Skeletal muscle cell (primary cell): ENCODE results near the gene C11orf91.
"Not testable (repeated sequence)": the region's sequence is repeated elsewhere in the genome, so short reads cannot be mapped to it uniquely, and the experiment has no call there.

Experiments used
- DNase-seq: peaks from one replicate; pipeline ENCODE4 v3.0.0-alpha.2; 2010; ENCODE audit warnings: low read depth
- H3K4me3 ChIP-seq: 2 replicates; pipeline ENCODE4 v1.5.1; 2011; ENCODE audit warnings: low read depth, mild to moderate bottlenecking, control low read depth, low read length, moderate library complexity

C11orf91 gene

GRCh38 chr11:33723238-33723881, 22.7 kb upstream of the C11orf91 start:
- peak; percentile 94 for DNase-seq
- H3K4me3 ChIP-seq, result no peak overlapping the region

DNA sequence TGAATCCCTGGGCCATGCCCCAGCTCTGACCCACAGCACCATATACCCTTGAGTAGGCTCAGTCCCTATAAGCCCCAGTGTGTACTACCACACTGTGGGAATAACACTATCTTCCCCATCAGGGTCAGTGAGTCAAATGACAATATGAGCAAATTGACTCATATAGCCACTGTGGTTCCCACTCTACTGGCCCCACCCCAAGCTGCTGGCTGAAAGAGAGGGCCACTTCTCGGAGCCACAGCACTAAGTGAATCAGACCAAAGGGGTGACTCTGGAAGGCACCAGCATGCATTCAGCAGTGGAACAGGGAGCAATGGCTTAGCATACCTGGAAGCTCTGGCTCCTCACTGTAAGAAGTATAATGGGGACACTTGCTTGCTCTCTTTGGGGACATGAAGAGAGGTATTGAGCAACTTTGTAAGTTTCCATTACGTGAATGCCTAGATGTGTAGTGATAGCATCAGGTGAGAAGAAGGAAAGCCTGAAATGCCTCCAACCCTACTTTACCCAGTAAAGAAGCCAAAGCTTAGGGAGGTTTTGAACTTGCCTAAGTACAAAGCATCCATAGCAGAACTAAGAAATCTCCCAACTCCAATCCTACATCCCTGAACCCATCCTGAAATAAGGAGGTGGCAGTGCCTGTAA, 22.1 kb upstream of the C11orf91 start:
- no peak for DNase-seq
- H3K4me3 ChIP-seq, result no peak overlapping the region

DNA sequence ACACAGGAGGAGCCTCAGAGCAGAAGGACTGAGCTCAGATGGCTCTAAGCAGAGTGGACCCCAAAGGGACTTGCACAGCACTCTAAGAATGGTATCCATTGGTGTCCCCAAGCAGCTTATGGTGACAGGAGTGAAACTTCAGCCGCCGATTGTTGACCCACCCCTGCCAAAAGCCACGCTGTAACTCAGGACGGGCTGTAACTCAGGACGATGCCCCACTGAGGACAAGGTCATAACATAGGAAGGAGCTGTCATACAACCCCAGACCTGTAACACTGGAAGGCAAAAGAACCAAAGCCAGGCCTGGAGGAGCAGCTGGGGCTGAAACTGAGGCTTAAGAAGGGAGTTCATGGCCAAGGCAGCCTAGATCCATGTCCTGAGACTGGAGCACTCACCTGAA, 21.4 kb upstream of the C11orf91 start:
- DNase-seq, result no peak
- H3K4me3 ChIP-seq, result no peak overlapping the region

DNA sequence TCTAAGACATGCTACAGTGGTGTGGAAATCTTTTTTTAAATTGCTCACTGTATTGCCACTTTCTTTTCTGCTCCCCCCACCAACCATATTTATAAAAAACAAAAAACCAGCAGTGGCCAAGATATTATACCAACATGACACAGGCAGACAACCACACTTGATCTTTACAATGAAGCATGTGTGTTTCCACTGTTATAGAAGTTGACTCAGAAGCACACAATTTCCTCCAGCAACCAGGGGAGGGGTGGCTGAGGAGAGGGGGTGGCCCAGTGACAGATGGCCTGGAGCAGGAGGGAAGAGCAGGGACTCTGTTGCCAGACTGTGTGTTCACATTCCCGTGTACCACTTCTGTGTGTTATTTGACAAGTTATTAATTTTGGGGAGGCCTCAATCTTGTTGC, 20.8 kb upstream of the C11orf91 start:
- DNase-seq, result no peak
- no peak overlapping the region for H3K4me3 ChIP-seq

GRCh38 chr11:33719587-33719986, 19.0 kb upstream of the C11orf91 start:
- H3K4me3 ChIP-seq, result no peak overlapping the region
- no peak for DNase-seq

DNA sequence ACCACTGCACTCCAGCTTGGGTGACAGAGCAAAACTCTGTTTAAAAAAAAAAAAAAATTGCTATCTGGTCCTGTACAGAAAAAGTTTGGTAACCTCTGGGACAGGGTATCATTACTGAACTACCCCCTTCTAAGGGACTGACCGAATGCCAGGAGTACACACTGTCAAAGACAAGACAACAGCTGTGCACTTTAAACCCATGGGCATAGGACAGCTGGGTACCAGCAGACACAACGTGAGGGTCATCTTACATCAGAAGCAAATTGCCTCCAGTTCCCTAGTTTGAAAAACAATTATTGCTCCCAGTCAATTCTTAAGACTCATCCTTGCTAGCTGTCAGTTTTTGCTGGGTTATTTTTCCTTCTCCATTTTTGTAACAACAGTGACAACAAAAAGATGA, 17.8 kb upstream of the C11orf91 start:
- no peak for DNase-seq
- H3K4me3 ChIP-seq, result no peak overlapping the region

GRCh38 chr11:33716243-33716642, 15.6 kb upstream of the C11orf91 start:
- H3K4me3 ChIP-seq, result no peak overlapping the region
- no peak for DNase-seq

GRCh38 chr11:33713856-33714398, 13.3 kb upstream of the C11orf91 start:
- no peak for DNase-seq
- no peak overlapping the region for H3K4me3 ChIP-seq

DNA sequence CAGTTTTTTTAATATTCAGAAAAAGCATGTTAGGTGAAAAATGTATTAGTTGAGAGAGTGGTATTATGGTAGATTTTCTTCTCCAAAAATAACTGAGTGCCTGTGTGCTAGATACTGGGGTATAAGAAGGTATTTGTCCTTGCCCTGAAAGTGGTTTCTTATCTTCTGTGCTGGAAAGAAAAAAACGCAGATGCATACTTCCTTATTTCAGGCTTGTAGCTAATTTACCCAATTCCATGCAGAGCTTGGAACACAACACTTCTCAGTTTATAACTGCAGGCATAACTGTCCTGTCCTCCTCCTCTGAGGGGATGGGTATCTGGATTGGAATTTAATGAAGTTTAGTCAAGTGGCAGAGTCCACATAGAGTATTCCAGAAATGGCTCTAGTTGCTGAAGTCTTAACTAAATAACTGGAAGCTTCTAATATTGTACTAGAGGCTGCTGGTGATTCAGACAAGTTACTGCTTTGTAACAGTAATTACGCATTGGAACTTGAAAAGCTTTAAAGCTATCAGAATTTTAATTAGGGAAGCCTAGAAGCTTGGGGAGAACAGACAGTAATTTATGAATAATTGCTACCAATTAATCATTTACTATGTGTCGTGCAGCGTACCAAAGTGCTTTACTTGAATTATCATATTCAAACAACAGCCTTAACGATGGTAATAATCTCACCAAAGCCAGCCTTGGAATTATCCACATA, 12.7 kb upstream of the C11orf91 start:
- no peak overlapping the region for H3K4me3 ChIP-seq
- no peak for DNase-seq

DNA sequence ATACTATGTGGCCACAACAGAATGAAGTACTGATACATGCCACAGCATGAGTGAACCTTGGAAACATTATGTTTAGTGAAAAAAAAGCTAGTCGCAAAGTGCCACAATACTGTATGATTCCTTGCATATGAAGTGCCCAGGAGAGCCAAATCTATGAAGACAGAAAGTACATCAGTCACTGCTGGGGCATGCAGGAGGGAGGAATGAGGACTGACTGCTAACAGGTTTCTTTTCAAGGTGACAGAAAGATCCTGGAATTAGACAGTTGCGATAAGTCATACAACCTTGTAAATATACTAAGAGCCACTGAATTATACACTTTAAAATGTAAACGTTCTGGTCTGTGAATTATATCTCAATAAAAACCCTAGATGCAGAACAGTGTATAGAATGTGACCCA, 11.8 kb upstream of the C11orf91 start:
- no peak overlapping the region for H3K4me3 ChIP-seq
- DNase-seq, result no peak

GRCh38 chr11:33709466-33709865, 8.8 kb upstream of the C11orf91 start:
- no peak overlapping the region for H3K4me3 ChIP-seq
- no peak for DNase-seq

- no peak overlapping the region for H3K4me3 ChIP-seq
Observed at GRCh38 chr11:33708985-33709384, 8.4 kb upstream of the C11orf91 start.

GRCh38 chr11:33707831-33708230, 7.2 kb upstream of the C11orf91 start:
- not testable (repeated sequence) for DNase-seq, H3K4me3 ChIP-seq

More at GRCh38 chr11:33708985-33709384, 8.4 kb upstream of the C11orf91 start:
- no peak for DNase-seq

- no peak for DNase-seq
- H3K4me3 ChIP-seq, result no peak overlapping the region
Observed at GRCh38 chr11:33706966-33707365, 6.3 kb upstream of the C11orf91 start.

DNA sequence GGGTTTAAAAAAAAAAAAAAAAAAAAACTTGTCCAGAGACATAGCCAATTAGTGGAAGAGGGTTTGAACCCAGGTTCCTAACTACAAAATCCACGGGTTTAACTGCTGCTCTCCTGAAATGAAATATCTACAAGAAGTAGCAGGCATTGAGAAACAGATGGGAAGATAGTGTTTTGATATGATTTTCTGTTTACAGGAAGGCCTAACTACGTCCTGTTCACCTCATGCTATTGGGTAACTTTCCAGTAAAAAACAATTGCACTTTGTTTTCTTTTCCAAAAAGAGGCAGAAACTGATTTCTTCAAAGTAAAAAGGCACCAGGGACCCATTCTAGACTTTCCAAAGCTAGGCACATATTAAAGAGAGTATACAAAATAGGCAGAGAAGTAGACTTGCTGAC, 5.9 kb upstream of the C11orf91 start:
- H3K4me3 ChIP-seq, result no peak overlapping the region

DNA sequence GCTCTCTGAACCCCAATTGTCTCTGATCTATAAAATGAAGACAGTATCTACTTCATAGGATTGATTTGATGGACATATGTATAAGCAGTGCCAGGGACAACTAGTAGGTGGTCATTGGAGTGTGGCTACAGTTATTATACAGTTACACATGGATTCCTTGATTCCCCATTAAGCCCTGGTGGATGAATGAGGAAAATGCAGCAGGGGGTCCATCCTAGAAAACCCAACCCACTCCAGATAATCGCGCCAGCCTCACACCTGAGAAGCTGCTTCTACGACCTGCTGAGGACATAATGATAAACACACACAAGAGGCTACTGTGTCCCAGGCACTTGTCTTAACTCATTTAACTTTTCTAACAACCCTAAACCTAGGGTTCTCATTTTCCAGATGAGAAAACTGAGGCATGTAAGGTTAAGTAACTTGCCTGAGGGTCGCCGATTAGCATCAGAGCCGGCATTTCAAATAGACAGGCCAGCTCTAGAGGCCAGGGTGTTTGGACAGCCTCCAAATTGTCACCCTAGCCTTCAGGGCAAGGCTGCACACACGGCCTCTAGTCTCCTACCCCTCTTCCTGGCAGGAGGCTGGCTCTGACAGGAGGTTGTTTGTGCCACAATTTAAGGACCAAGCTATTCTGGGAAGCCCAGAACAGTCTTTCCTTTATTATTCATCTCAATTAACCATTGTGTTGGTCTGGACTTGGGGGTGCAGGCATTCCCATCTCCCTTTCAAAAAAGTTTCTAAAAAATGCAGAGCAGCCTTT, 3.8 kb upstream of the C11orf91 start:
- no peak overlapping the region for H3K4me3 ChIP-seq
- DNase-seq, result no peak

More for the DNA sequence above, 5.9 kb upstream of the C11orf91 start:
- no peak for DNase-seq

GRCh38 chr11:33703788-33704187, 3.2 kb upstream of the C11orf91 start:
- no peak for DNase-seq
- H3K4me3 ChIP-seq, result no peak overlapping the region

- no peak for DNase-seq
Observed at GRCh38 chr11:33703234-33703633, 2.6 kb upstream of the C11orf91 start.

GRCh38 chr11:33701302-33702230, 940 bp upstream of the C11orf91 start:
- peak; percentile 90 for DNase-seq
- peak overlapping the region; percentile 51 for H3K4me3 ChIP-seq

More at GRCh38 chr11:33703234-33703633, 2.6 kb upstream of the C11orf91 start:
- no peak overlapping the region for H3K4me3 ChIP-seq
